Ovary (tissue), 9 donors: Measurements from ENCODE around the gene CCDC141. TPM values are rescaled to one million over a fixed set of nuclear protein-coding genes. Genes with fewer than 3 reads are reported as not detected.

Experiments used
- DNase-seq, 5 donors: peaks; one replicate each; pipeline ENCODE4 v3.0.0-alpha.2; 2019 to 2020
- H3K27ac ChIP-seq, 2 donors: fragments of 200-600 bp; one replicate each; pipeline versions ENCODE4 v1.5.1 to v1.8.0; 2019 to 2022
- H3K27me3 ChIP-seq: fragments of 200-600 bp; one replicate; pipeline ENCODE4 v1.8.0; 2022
- H3K36me3 ChIP-seq: fragments of 200-600 bp; sonication (generic); one replicate; pipeline ENCODE4 v1.5.1; 2019
- H3K4me1 ChIP-seq: one replicate; pipeline ENCODE4 v1.8.1; 2013; ENCODE audit warnings: mild to moderate bottlenecking, moderate library complexity; ENCODE audit not compliant: insufficient read depth
- H3K4me3 ChIP-seq: fragments of 200-600 bp; sonication (generic); one replicate; pipeline ENCODE4 v1.5.1; 2017
- H3K9me3 ChIP-seq, 2 donors: fragments of 200-600 bp in 1 of 2; sonication (generic) in 1 of 2; one replicate each; pipeline versions ENCODE4 v1.5.1 to v1.8.1; 2013 to 2019; ENCODE audit warnings: mild to moderate bottlenecking in 1 of 2, moderate library complexity in 1 of 2
- EP300 ChIP-seq: sonication (generic); formaldehyde crosslinking; IDR thresholded peaks from one replicate; pipeline ENCODE4 v1.6.1; 2017; ENCODE audit warnings: antibody characterized with exemption
- POLR2A ChIP-seq: fragments of 450-650 bp; IDR thresholded peaks from one replicate; pipeline ENCODE4 v1.6.1; 2017; ENCODE audit warnings: antibody characterized with exemption, mild to moderate bottlenecking, moderate library complexity
- WGBS, 3 donors: extraction: QIAGEN DNeasy Blood & Tissue Kit in 1 of 3; methylation state at CpG; one replicate each; pipeline versions ENCODE4 v1.1.5 to v1.1.7; 2013 to 2017; 5-methylcytosine and 5-hydroxymethylcytosine counted together
- intact Hi-C, 4 donors: fragments of 100-400 bp; cut with DNase I; formaldehyde crosslinking; loops; one replicate each; pipeline versions ENCODE4 v1.11.0 to v1.15.1; 2022 to 2023
- polyA plus RNA-seq, 2 donors: library from polyadenylated mRNA; stranded (reverse); fragments of 200-250 nt in 1 of 2; fragments of 350-450 nt in 1 of 2; fragmentation: Illumina TruSeq in 1 of 2; extraction: RNeasy Lipid Tissue Mini Kit (QIAGEN cat#74804) in 1 of 2; gene quantifications; one replicate each; pipeline ENCODE4 v1.2.3, GENCODE V29; 2013 to 2014
- total RNA-seq, 7 donors: library from RNA; depleted of rRNA in 2 of 7; stranded (reverse); fragments of >200 nt in 2 of 7; fragmentation: NEBNext Ultra II Directional in 3 of 7; extraction: Animal tissue kit (Norgen Biotek cat#: 25700) in 3 of 7; gene quantifications; one replicate each; pipeline versions ENCODE4 v1.1.0 to v1.2.4, GENCODE V29; 2016 to 2023
- TF ChIP-seq, protein P1 (sequence below), 3 donors: fragments of 450-650 bp in 2 of 3; fragments of 200-600 bp in 1 of 3; IDR thresholded peaks; one replicate each; pipeline versions ENCODE4 v1.5.1 to v1.8.0; 2016 to 2022; ENCODE audit warnings: antibody characterized with exemption in 3 of 3, mild to moderate bottlenecking in 1 of 3
- donor health status: DM: no; HTN: no; CAD: no; lungs with moderate emphysema.
- donor health status: DM: no; HTN: no; CAD: no.
- donor health status: Bipolar disorder and iron deficiency.
- donor health status: DM: yes; HTN: yes; CAD: no.
- donor health status: DM: no; HTN: no; CAD: no.
- donor health status: DM: yes; HTN: yes; CAD: no.

Gene CCDC141
- total and polyA plus RNA-seq, 9 donors: 0.35 to 6.2 (median 0.77) TPM

DNA sequence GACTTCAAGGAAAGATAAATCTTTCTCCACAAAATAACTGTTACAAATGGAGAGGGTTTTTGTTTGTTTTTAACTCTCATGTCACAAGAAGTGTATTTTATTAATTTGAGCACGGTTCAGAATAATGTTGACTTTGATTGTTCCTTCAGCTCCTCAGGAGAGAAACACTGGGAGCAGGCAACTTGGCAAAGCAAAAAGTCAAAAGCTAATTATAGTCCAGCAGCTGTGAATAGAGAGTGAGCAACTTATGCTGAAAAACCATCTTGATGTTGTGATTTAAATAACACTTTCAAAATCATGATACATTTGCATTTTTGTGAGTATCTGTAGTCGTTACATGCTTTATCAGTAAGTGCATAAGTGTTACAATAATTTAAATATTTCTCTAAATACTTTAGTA lies 205.2 kb downstream of the CCDC141 start:
- H3K9me3 ChIP-seq: no peaks in the 10 kb centered on the region
- DNase-seq: no peak
- no peak overlapping the region for H3K4me3 ChIP-seq
- TF ChIP-seq, protein P1, sequence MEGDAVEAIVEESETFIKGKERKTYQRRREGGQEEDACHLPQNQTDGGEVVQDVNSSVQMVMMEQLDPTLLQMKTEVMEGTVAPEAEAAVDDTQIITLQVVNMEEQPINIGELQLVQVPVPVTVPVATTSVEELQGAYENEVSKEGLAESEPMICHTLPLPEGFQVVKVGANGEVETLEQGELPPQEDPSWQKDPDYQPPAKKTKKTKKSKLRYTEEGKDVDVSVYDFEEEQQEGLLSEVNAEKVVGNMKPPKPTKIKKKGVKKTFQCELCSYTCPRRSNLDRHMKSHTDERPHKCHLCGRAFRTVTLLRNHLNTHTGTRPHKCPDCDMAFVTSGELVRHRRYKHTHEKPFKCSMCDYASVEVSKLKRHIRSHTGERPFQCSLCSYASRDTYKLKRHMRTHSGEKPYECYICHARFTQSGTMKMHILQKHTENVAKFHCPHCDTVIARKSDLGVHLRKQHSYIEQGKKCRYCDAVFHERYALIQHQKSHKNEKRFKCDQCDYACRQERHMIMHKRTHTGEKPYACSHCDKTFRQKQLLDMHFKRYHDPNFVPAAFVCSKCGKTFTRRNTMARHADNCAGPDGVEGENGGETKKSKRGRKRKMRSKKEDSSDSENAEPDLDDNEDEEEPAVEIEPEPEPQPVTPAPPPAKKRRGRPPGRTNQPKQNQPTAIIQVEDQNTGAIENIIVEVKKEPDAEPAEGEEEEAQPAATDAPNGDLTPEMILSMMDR (IDR thresholded peaks at IDR 0.05): no peak
- TF ChIP-seq EP300 (no peak), POLR2A (no peak)
- no peaks in the 10 kb centered on the region for H3K36me3 ChIP-seq
- H3K4me1 ChIP-seq: peaks cover 2% of the 10 kb centered on the region
- H3K27ac ChIP-seq: no peak overlapping the region
- intact Hi-C loops: no loop called here
- 28 to 42% (median 41%) methylated on average over 2 of the region's 2 CpGs for WGBS, 3 donors
- no peaks in the 10 kb centered on the region for H3K27me3 ChIP-seq

DNA sequence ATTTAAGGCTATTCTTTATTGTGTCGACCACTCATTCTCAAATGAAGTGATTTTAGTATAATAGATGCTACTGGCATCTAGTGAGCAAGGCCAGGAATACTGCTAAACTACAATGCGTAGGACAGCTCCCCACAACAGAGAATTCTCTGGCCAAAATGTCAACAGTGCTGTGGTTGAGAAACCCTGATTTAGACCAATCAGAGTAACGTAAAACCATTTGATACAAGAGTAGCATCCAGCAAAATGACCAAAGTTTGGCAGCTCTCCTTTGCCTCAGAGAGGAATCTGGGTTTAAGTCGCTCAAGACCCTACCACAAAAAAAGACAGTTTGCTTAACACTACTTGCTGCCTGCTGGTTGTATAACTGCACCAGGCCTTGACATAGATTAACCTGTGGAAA lies 205.7 kb downstream of the CCDC141 start:
- DNase-seq: no peak
- Histone ChIP-seq H3K4me1 (peaks cover 2% of the 10 kb centered on the region), H3K27ac (no peak overlapping the region), H3K36me3 (no peaks in the 10 kb centered on the region), H3K9me3 (no peaks in the 10 kb centered on the region), H3K27me3 (no peaks in the 10 kb centered on the region), H3K4me3 (no peak overlapping the region)
- 66 to 80% (median 68%) methylated on average over 4 of the region's 4 CpGs for WGBS, 3 donors
- intact Hi-C loops: no loop called here
- TF ChIP-seq EP300 (no peak), POLR2A (no peak)
- TF ChIP-seq, protein P1 (IDR thresholded peaks at IDR 0.05): no peak

DNA sequence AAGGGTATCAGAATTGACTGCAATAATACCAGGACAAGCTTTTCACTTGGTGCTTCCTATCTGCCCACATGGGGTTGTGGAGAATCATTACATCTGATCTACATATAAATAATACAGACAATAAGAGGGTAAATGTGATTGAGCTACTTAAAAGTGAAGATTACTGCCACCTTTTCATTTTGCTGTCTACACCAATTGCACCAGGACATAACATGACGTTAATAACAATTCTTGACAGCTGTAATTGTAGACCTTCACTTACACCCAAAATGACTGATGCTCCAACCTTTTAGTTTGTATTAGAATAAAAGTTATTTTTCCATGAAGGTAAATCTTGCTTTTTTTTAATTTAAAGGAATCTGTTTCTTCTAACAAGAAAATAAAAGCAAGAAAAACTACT lies 206.2 kb downstream of the CCDC141 start:
- 90 to 98% (median 96%) methylated on average over 1 of the region's 1 CpG for WGBS, 3 donors
- intact Hi-C loops: no loop called here
- Histone ChIP-seq H3K9me3 (no peaks in the 10 kb centered on the region), H3K4me1 (peaks cover 2% of the 10 kb centered on the region), H3K36me3 (no peaks in the 10 kb centered on the region), H3K4me3 (no peak overlapping the region), H3K27ac (no peak overlapping the region), H3K27me3 (no peaks in the 10 kb centered on the region)
- no peak for DNase-seq
- no peak for TF ChIP-seq POLR2A
- TF ChIP-seq EP300: no peak
- TF ChIP-seq, protein P1 (IDR thresholded peaks at IDR 0.05): no peak

DNA sequence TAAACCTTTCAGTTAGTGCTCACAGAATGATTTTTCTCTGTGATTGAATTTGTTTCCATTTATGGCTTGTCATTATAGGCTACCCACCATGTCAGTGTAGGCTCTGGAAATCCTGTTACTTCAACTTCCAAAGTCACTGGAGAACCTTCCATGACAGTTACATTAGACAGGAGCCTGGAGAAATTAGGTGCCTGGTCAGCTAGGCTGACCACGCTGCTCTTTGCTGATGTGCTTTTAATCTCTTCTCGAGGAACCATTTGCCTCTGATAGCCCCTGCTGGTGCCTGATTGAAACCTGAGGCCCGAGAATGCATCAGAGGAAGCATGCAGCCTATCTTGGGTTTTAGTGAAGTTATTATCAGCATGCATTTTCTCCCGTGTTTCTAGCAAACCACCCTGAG lies 213.1 kb downstream of the CCDC141 start:
- Histone ChIP-seq H3K27me3 (no peaks in the 10 kb centered on the region), H3K9me3 (no peaks in the 10 kb centered on the region), H3K4me3 (no peak overlapping the region), H3K27ac (no peak overlapping the region), H3K36me3 (no peaks in the 10 kb centered on the region), H3K4me1 (no peaks in the 10 kb centered on the region)
- TF ChIP-seq, protein P1 (IDR thresholded peaks at IDR 0.05): no peak
- 59 to 67% (median 63%) methylated on average over 4 of the region's 4 CpGs for WGBS, 3 donors
- DNase-seq: no peak
- intact Hi-C loops: no loop called here

DNA sequence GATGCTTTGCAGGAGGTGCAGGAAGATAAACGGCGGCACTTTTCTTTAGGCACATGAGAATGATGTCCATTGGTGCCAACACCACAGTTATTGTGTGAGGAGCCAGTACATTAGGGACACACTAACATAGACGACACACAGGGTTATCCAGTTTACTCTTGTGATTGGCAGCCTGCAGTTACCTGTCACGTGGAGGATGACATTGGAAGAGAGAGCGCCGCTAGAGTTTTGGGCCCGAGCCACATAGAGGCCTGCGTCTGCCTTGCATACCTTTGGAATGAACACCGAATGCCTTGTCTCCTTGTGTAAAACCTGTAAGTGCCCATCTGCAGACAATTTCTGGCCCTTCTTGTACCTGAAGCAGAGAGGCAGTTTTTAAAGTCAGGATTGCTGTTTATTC lies 215.9 kb downstream of the CCDC141 start:
- WGBS, 3 donors: 82 to 92% (median 91%) methylated on average over 9 of the region's 9 CpGs
- Histone ChIP-seq H3K4me1 (peaks cover 9% of the 10 kb centered on the region), H3K4me3 (no peak overlapping the region), H3K27ac (no peak overlapping the region), H3K36me3 (no peaks in the 10 kb centered on the region), H3K27me3 (no peaks in the 10 kb centered on the region), H3K9me3 (no peaks in the 10 kb centered on the region)
- no peak for DNase-seq
- no peak for TF ChIP-seq POLR2A
- intact Hi-C loops: no loop called here
